SK-N-SH treated with all-trans-retinoic acid at 6 μM for 48 hours (cell line): ENCODE results near the gene RTP5.
A peak's percentile ranks its signal among the peaks of the same experiment; 100 is the strongest.

ENCODE experiments used
- ATAC-seq: fragments of 200-7000 bp; cut with Tn5 transposase; 3 replicates; pipeline ENCODE4 v1.9.1; 2020; ENCODE audit warnings: mild to moderate bottlenecking, moderate library complexity
- ARNTL ChIP-seq: fragments of 450-650 bp; formaldehyde crosslinking; IDR thresholded peaks from 2 replicates; pipeline ENCODE4 v1.5.0; 2020; ENCODE audit warnings: low read depth, mild to moderate bottlenecking, moderate library complexity, borderline replicate concordance
- BACH2 ChIP-seq: fragments of 250-450 bp; sonication (Bioruptor Pico); IDR thresholded peaks from 2 replicates; pipeline ENCODE4 v1.9.0; 2021; ENCODE audit warnings: mild to moderate bottlenecking, borderline replicate concordance
- CSDC2 ChIP-seq: fragments of 250-450 bp; sonication (Bioruptor Pico); IDR thresholded peaks from 2 replicates; pipeline ENCODE4 v1.5.0; 2020; ENCODE audit warnings: mild to moderate bottlenecking, moderate library complexity
- ESRRG ChIP-seq: fragments of 250-450 bp; sonication (Bioruptor Pico); IDR thresholded peaks from 2 replicates; pipeline ENCODE4 v1.6.1; 2021; ENCODE audit warnings: mild to moderate bottlenecking
- GLIS3 ChIP-seq: fragments of 250-450 bp; sonication (Bioruptor Pico); IDR thresholded peaks from 2 replicates; pipeline ENCODE4 v1.5.0; 2020; ENCODE audit warnings: mild to moderate bottlenecking, moderate library complexity
- ISL1 ChIP-seq: fragments of 250-450 bp; sonication (Bioruptor Pico); IDR thresholded peaks from 2 replicates; pipeline ENCODE4 v2.1.2; 2022; ENCODE audit warnings: mild to moderate bottlenecking, moderate library complexity
- OSR1 ChIP-seq: fragments of 250-450 bp; sonication (Bioruptor Pico); IDR thresholded peaks from 2 replicates; pipeline ENCODE4 v1.8.0; 2022; ENCODE audit warnings: moderate library complexity, mild to moderate bottlenecking, inconsistent platforms
- PATZ1 ChIP-seq: fragments of 250-450 bp; sonication (Bioruptor Pico); IDR thresholded peaks from 2 replicates; pipeline ENCODE4 v1.8.0; 2020; ENCODE audit warnings: mild to moderate bottlenecking, moderate library complexity, borderline replicate concordance
- POU6F1 ChIP-seq: fragments of 250-450 bp; sonication (Bioruptor Pico); IDR thresholded peaks from 2 replicates; pipeline ENCODE4 v1.8.0; 2021; ENCODE audit warnings: low read depth, mild to moderate bottlenecking, moderate library complexity, borderline replicate concordance
- SNAI2 ChIP-seq: fragments of 250-450 bp; sonication (Bioruptor Pico); IDR thresholded peaks from 2 replicates; pipeline ENCODE4 v1.5.0; 2020; ENCODE audit warnings: mild to moderate bottlenecking, moderate library complexity
- TOX ChIP-seq: fragments of 250-450 bp; sonication (Bioruptor Pico); IDR thresholded peaks from 2 replicates; pipeline ENCODE4 v1.8.0; 2021; ENCODE audit warnings: mild to moderate bottlenecking, moderate library complexity, borderline replicate concordance
- ZC3H10 ChIP-seq: fragments of 250-450 bp; sonication (Bioruptor Pico); IDR thresholded peaks from 2 replicates; pipeline ENCODE4 v1.5.1; 2021; ENCODE audit warnings: mild to moderate bottlenecking, moderate library complexity
- ZFP3 ChIP-seq: fragments of 250-450 bp; sonication (Bioruptor Pico); IDR thresholded peaks from 2 replicates; pipeline ENCODE4 v1.5.0; 2020; ENCODE audit warnings: mild to moderate bottlenecking, moderate library complexity
- ZNF565 ChIP-seq: fragments of 450-650 bp; formaldehyde crosslinking; conservative IDR thresholded peaks from 2 replicates; pipeline ENCODE4 v1.5.0; 2020; ENCODE audit warnings: low read depth, mild to moderate bottlenecking, moderate library complexity
- ZNF70 ChIP-seq: fragments of 450-650 bp; formaldehyde crosslinking; IDR thresholded peaks from 2 replicates; pipeline ENCODE4 v1.5.0; 2020; ENCODE audit warnings: mild to moderate bottlenecking, moderate library complexity
- ZNF8 ChIP-seq: fragments of 450-650 bp; formaldehyde crosslinking; IDR thresholded peaks from 2 replicates; pipeline ENCODE4 v1.5.0; 2020; ENCODE audit warnings: mild to moderate bottlenecking, moderate library complexity
- TF ChIP-seq, protein P1 (sequence below): fragments of 250-450 bp; sonication (Bioruptor Pico); IDR thresholded peaks from 2 replicates; pipeline ENCODE4 v1.5.1; 2021; ENCODE audit warnings: mild to moderate bottlenecking, moderate library complexity
- TF ChIP-seq, protein P2 (sequence below): fragments of 250-450 bp; sonication (Bioruptor Pico); IDR thresholded peaks from 2 replicates; pipeline ENCODE4 v1.5.1; 2020; ENCODE audit warnings: low read depth, mild to moderate bottlenecking, moderate library complexity
- TF ChIP-seq, protein P3 (sequence below): fragments of 250-450 bp; sonication (Bioruptor Pico); IDR thresholded peaks from 2 replicates; pipeline ENCODE4 v1.5.0; 2020; ENCODE audit warnings: mild to moderate bottlenecking, moderate library complexity

The RTP5 gene

DNA sequence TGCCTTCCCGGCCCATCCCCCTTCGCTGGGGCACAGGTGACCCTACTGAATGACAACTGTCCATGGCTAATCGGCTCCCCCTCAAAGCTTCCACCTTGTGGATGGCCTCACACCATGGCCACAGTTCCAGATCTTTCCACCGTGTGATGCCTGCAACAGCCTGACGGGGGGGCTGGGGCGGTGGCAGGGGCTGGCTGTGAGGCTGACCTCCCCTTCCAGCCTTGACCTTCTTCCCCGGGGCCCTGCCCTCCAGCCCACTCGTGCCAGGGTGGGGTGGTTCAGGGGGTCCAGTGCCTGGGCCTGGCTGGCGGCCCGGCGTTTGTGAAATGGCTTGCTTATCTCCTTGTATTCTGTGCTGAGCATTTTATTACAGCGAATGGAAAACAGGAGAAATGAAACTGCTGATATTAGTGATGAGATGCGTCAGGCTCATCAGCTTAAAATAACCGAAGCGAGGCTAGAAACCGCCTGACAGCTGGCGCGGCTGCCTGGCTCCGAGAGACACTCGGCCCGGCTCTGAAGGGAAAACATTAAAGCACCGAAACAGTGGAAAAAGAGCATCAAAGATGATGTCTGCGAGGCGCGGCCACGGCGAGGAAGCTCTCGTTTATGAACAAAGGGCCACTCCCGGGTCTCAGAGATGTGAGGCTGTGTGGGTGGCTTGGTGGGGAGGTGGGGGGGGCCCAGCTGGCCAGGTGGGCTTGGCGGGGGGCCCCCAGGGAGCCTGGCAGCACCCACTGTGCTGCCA, 9.9 kb upstream of the RTP5 start:
- TF ChIP-seq OSR1 (CRISPR knock-in tag) = no peak
- TF ChIP-seq GLIS3 (CRISPR knock-in tag) = no peak
- TF ChIP-seq, protein P1, sequence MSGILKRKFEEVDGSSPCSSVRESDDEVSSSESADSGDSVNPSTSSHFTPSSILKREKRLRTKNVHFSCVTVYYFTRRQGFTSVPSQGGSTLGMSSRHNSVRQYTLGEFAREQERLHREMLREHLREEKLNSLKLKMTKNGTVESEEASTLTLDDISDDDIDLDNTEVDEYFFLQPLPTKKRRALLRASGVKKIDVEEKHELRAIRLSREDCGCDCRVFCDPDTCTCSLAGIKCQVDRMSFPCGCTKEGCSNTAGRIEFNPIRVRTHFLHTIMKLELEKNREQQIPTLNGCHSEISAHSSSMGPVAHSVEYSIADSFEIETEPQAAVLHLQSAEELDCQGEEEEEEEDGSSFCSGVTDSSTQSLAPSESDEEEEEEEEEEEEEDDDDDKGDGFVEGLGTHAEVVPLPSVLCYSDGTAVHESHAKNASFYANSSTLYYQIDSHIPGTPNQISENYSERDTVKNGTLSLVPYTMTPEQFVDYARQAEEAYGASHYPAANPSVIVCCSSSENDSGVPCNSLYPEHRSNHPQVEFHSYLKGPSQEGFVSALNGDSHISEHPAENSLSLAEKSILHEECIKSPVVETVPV (CRISPR knock-in tag) = no peak
- TF ChIP-seq SNAI2 (CRISPR knock-in tag) = no peak
- TF ChIP-seq, all 23 proteins: peak for 0
- no peak for ATAC-seq

DNA sequence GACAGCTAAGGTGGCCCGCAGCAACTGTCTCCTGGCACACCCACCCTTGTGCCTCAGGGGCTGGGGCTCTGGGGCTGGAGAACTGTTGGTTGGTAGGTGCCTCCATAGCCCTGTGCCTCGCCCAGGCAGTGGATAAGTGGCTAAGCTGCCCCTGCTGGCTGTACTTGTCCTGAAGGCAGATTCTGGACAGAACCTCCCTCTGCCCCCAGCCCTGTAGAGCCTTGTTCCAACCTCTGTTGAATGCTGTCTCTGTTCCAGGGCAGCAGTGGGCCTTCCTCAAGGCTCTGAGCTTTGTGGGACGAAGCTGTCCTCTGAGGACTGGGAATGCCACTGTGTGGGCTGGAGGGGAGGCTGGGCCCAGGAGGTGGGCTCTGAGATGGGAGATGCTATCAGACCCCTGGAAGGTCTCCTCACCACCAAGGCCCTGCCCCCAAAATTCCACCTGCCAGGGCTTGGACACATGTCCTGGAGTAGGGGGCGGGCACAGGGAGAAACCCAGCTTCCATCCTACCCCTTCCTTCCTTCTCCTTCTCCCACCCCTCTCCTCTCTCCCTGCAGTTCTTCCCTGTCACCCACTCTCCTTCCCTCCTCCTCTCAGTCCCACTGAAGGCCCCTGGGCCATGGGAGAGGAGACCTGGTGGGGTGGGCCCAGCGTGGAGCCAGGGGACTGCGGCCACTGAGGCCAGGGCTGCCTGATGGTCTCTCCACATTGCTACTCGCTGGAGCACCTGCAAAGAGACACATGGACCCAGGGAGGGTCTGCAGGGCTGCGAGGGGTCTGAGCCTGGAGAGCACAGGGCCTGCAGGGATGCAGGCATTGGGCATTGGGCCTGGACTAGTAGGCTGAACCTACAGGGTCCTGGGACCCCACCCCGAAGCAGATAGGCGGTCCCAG, 9.1 kb upstream of the RTP5 start:
- ATAC-seq = peak; percentile 24; the same call in 1 of the 3 replicates
- no peak for TF ChIP-seq ESRRG
- no peak for TF ChIP-seq ZFP3 (CRISPR knock-in tag)
- TF ChIP-seq ARNTL (CRISPR knock-in tag) = no peak
- TF ChIP-seq GLIS3 (CRISPR knock-in tag) = no peak
- TF ChIP-seq, protein P2, sequence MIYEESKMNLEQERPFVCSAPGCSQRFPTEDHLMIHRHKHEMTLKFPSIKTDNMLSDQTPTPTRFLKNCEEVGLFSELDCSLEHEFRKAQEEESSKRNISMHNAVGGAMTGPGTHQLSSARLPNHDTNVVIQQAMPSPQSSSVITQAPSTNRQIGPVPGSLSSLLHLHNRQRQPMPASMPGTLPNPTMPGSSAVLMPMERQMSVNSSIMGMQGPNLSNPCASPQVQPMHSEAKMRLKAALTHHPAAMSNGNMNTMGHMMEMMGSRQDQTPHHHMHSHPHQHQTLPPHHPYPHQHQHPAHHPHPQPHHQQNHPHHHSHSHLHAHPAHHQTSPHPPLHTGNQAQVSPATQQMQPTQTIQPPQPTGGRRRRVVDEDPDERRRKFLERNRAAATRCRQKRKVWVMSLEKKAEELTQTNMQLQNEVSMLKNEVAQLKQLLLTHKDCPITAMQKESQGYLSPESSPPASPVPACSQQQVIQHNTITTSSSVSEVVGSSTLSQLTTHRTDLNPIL = no peak
- TF ChIP-seq PATZ1 (CRISPR knock-in tag) = no peak
- no peak for TF ChIP-seq SNAI2 (CRISPR knock-in tag)
- no peak for TF ChIP-seq ZNF565 (CRISPR knock-in tag)
- TF ChIP-seq ZC3H10 (CRISPR knock-in tag) = no peak
- TF ChIP-seq BACH2 = no peak
- no peak for TF ChIP-seq OSR1 (CRISPR knock-in tag)
- TF ChIP-seq, protein P3, sequence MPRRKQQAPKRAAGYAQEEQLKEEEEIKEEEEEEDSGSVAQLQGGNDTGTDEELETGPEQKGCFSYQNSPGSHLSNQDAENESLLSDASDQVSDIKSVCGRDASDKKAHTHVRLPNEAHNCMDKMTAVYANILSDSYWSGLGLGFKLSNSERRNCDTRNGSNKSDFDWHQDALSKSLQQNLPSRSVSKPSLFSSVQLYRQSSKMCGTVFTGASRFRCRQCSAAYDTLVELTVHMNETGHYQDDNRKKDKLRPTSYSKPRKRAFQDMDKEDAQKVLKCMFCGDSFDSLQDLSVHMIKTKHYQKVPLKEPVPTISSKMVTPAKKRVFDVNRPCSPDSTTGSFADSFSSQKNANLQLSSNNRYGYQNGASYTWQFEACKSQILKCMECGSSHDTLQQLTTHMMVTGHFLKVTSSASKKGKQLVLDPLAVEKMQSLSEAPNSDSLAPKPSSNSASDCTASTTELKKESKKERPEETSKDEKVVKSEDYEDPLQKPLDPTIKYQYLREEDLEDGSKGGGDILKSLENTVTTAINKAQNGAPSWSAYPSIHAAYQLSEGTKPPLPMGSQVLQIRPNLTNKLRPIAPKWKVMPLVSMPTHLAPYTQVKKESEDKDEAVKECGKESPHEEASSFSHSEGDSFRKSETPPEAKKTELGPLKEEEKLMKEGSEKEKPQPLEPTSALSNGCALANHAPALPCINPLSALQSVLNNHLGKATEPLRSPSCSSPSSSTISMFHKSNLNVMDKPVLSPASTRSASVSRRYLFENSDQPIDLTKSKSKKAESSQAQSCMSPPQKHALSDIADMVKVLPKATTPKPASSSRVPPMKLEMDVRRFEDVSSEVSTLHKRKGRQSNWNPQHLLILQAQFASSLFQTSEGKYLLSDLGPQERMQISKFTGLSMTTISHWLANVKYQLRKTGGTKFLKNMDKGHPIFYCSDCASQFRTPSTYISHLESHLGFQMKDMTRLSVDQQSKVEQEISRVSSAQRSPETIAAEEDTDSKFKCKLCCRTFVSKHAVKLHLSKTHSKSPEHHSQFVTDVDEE (CRISPR knock-in tag) = no peak
- no peak for TF ChIP-seq ZNF8 (CRISPR knock-in tag)
- no peak for TF ChIP-seq TOX (CRISPR knock-in tag)
- no peak for TF ChIP-seq CSDC2 (CRISPR knock-in tag)

DNA sequence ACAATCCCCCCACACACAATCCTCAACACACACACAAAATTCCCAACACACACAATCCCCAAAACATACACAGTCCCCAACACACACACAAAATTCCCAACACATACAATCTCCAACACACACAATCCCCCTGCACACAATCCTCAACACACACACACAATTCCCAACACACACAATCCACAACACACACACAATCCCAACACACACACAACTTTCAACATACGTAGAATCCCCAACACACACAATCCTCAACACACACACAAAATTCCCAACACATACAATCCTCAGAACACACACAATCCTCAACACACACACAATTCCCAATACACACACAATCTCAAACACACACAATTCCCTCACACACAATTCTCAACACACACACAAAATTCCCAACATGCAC, 8.3 kb upstream of the RTP5 start:
- no peak for ATAC-seq
- no peak for TF ChIP-seq ISL1 (CRISPR knock-in tag)
- TF ChIP-seq ZNF70 (CRISPR knock-in tag) = no peak
- TF ChIP-seq POU6F1 = no peak
- TF ChIP-seq ZNF8 (CRISPR knock-in tag) = no peak
- TF ChIP-seq ESRRG = no peak
- TF ChIP-seq ZNF565 (CRISPR knock-in tag) = no peak
- no peak for TF ChIP-seq CSDC2 (CRISPR knock-in tag)
